OCI-LY7 (cell line): ENCODE results near the gene YBX3.

Source experiments
- EZH2phosphoT487 ChIP-seq: fragments of 200-600 bp; sonication (generic); IDR thresholded peaks from 2 replicates; pipeline ENCODE4 v1.6.1; 2018; ENCODE audit warnings: low read depth, borderline replicate concordance, mild to moderate bottlenecking, mixed run types, antibody characterized with exemption, low read length, moderate library complexity, mixed read lengths
- TF ChIP-seq, protein P1 (sequence below): fragments of 200-600 bp; sonication (generic); conservative IDR thresholded peaks from 2 replicates; pipeline ENCODE4 v1.5.1; 2014; ENCODE audit warnings: mild to moderate bottlenecking, antibody characterized with exemption, low read length, moderate library complexity, mixed read lengths

- TF ChIP-seq, protein P1, sequence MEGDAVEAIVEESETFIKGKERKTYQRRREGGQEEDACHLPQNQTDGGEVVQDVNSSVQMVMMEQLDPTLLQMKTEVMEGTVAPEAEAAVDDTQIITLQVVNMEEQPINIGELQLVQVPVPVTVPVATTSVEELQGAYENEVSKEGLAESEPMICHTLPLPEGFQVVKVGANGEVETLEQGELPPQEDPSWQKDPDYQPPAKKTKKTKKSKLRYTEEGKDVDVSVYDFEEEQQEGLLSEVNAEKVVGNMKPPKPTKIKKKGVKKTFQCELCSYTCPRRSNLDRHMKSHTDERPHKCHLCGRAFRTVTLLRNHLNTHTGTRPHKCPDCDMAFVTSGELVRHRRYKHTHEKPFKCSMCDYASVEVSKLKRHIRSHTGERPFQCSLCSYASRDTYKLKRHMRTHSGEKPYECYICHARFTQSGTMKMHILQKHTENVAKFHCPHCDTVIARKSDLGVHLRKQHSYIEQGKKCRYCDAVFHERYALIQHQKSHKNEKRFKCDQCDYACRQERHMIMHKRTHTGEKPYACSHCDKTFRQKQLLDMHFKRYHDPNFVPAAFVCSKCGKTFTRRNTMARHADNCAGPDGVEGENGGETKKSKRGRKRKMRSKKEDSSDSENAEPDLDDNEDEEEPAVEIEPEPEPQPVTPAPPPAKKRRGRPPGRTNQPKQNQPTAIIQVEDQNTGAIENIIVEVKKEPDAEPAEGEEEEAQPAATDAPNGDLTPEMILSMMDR: no peak
- no peak for TF ChIP-seq EZH2phosphoT487
Observed at GRCh38 chr12:10716704-10717315, 6.3 kb downstream of the YBX3 start.
